GM12891 (cell line): ENCODE data around the gene GIGYF2.

ENCODE experiments used
- DNase-seq: peaks from one replicate; pipeline ENCODE4 v3.0.0; 2011; ENCODE audit warnings: low spot score; ENCODE audit not compliant: insufficient read length
- FAIRE-seq: peaks from 2 replicates; lab custom pipeline; 2011; peaks lifted over from hg19 to GRCh38; lab: Jason Lieb, UNC
- PAX5 ChIP-seq: IDR thresholded peaks from 2 replicates; pipeline ENCODE4 v1.6.1; 2011; ENCODE audit warnings: low read length, moderate library complexity, mild to moderate bottlenecking; ENCODE audit not compliant: insufficient read depth, severe bottlenecking
- POLR2A ChIP-seq: IDR thresholded peaks from 2 replicates; pipeline ENCODE4 v1.6.1; 2011; ENCODE audit warnings: low read depth, low read length, control low read depth
- POLR2AphosphoS5 ChIP-seq: IDR thresholded peaks from 2 replicates; pipeline ENCODE4 v1.6.1; 2011; ENCODE audit warnings: low read depth, low read length, control low read depth
- POU2F2 ChIP-seq: IDR thresholded peaks from 2 replicates; pipeline ENCODE4 v1.6.1; 2011; ENCODE audit warnings: low read depth, mild to moderate bottlenecking, control low read depth, low read length, moderate library complexity
- SPI1 ChIP-seq: IDR thresholded peaks from 2 replicates; pipeline ENCODE4 v1.6.1; 2011; ENCODE audit warnings: low read depth, low read length, control low read depth
- TAF1 ChIP-seq: IDR thresholded peaks from 2 replicates; pipeline ENCODE4 v1.6.1; 2011; ENCODE audit warnings: low read depth, low read length, control low read depth

Gene GIGYF2

DNA sequence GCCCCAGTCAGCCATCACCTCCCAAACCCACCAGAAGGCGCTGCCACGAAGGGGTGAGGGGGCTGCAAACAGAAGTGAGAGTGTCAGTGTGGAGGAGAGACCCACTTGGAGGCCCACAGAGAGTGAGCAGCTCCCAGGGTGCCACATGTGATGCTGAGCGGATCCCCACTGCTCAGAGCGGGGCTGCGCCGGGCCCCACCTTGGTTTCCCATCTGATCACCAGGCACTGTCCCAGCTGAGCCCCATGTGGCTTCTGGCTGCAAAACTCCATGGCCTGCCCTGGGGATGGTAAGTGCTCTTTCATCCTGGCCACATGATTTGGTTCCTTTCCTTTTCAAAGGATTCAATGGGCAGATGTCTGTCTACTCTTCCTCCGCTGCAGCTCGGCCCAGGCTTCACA is 196.7 kb downstream of the GIGYF2 start:
- DNase-seq (no peak), FAIRE-seq (no peak)
- TF ChIP-seq POLR2A = no peak
- no peak for TF ChIP-seq TAF1
- TF ChIP-seq PAX5 = no peak
- TF ChIP-seq POLR2AphosphoS5 = no peak
- TF ChIP-seq SPI1 = no peak
- TF ChIP-seq POU2F2 = no peak

DNA sequence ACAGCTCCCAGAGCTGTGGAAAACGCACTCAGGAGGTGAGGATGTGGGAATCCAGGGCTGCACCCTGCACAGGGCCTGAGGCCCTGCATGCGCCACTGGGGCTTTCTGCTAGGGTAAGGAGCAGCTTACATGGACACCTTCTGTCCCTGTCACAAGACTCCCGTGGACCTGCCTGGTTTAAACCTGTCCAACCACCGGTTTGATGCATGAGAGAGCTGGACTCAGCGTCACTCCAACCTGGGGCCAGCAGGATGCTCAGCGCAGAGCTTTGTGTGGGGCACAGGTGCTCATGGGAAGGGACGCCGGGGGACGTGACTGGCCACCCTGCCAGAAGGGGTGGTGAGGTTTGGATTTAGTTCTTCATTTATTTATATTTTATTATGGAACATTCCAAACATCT is 197.1 kb downstream of the GIGYF2 start:
- FAIRE-seq = no peak
- no peak for TF ChIP-seq POLR2AphosphoS5
- no peak for DNase-seq

DNA sequence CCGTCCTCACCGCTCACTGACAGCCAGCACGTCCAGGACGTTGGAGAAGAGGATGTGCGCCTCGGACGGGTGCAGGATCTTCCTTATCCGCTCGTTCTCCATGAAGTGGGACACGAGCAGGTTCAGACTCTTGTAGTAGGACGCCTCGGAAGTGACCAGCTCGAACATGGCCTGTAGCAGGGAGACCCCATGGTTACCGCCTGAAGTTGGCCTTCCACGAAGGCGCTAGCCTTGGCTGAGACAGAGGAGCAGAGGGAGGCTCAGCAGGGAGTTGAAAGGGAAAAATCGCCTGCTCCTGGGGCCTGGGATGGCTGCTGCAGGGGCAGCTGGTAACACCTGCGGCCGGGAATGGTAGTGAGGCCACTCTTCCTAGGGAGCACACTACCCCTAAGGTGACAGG is 197.6 kb downstream of the GIGYF2 start:
- DNase-seq (no peak), FAIRE-seq (no peak)
- TF ChIP-seq PAX5 (no peak), POLR2AphosphoS5 (no peak), POLR2A (no peak), POU2F2 (no peak), SPI1 (no peak), TAF1 (no peak)

DNA sequence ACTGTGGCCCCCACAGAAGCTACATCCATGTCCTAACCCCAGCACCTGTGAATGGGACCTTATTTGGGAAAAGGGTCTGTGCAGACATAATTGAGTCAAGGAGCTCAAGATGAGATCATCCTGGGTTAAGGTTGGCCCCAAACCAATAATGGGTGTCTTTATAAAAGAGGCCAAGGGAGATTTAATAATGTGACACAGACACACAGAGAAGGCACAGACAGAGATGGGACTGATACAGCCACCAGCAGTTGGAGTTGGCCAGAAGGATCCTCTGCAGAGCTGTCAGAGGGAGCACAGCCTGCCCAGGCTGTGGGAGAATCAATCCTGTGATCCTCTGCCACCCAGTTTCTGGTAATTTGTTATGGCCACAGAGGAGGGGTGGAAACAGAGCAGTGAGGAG is 199.0 kb downstream of the GIGYF2 start:
- TF ChIP-seq POU2F2 (no peak), PAX5 (no peak), POLR2A (no peak), SPI1 (no peak), TAF1 (no peak), POLR2AphosphoS5 (no peak)
- DNase-seq (no peak), FAIRE-seq (no peak)

DNA sequence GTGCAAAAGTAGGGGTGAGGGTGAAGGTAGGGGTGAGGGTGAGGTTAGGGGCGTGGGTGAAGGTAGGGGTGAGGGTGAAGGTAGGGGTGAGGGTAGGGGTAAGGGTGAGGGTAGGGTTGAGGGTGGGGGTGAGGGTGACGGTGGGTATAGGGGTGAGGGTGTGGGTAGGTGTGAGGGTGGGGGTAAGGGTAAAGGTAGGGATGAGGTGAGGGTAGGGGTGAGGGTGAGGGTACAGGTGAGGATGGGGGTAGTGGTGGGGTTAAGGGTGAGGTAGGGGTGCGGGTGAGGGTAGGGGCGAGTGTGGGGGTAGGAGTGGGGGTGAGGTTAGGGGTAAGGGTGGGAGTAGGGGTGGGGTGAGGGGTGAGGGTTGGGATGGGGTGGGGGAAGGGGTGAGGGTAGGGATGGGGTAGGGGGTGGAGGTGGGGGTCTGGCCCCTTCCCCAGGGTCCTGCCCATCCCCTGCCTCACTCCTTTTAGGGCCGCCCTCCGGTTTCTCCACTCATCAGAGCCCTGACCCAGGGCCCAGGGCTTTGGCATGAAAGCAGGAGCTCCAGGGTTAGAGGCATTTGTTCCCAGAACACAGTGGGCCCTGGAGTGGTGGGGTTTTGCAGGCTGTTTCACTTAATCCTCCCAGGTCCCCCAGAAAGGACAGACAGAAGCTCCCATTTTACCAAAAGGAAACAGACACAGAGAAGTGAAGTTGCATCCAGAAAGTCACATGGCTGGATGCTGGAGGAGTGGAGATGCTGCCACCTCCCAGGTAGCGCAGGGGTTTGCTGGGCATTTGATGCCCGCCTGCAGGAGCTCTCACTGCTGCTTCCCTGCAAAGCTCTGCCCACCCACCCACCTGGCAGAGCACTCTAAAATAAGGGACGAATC is 199.8 kb downstream of the GIGYF2 start:
- TF ChIP-seq POLR2A = no peak
- no peak for TF ChIP-seq SPI1
- TF ChIP-seq PAX5 = no peak
- no peak for TF ChIP-seq POLR2AphosphoS5
- DNase-seq (no peak), FAIRE-seq (no peak)

- TF ChIP-seq TAF1 = no peak
- no peak for TF ChIP-seq POLR2A
- no peak for TF ChIP-seq SPI1
- TF ChIP-seq PAX5 = no peak
- no peak for TF ChIP-seq POU2F2
- no peak for TF ChIP-seq POLR2AphosphoS5
- DNase-seq (no peak), FAIRE-seq (no peak)
These were observed 200.7 kb downstream of the GIGYF2 start for GRCh38 chr2:232897598-232898408.

GRCh38 chr2:232898592-232899543 is 201.7 kb downstream of the GIGYF2 start:
- TF ChIP-seq POU2F2 (no peak), PAX5 (no peak)
- FAIRE-seq = no peak
- DNase-seq = no peak

DNA sequence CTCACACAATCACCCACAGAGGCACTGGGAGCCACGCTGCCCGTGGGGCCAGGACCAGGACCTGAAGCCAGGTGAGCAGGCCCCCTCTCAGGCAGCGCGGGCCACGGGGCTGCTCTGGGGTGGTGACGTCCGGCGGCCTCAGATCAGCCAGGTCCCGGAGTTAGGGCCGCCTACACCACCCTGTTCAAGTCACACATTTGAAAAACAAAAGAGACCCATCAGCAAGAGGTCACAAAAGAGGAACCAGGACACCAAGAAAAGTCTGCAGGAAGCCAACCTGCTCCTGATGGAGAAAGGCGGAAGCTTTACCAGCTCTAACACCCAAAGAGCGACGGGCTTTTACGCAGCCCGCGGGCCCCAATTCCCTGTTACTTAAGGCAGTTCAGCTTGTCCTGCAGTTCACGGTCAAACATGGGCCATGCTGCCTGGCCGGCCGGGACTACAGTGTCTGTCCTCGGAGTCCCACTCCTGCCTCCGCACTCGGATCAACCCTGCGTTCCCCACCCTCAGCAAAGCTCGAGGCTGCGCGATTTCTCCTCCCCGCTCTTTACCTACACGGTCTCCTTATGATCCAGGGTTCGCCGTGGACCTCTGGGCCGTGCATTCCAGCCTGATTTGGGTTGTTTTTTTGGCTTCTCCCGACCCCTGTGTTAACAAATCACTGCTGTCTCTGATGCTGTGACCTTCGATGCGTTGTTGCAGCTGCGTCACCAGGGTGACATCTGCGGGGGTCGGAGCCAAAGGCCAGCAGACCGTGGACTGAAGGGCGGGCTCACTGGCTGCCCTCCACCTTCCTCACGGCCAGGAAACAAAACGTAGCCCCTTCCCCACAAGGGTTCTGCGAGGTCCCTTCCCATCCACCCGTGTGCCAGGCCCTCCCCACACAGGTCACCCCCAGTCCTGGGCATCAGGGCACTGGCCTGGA is 203.9 kb downstream of the GIGYF2 start:
- TF ChIP-seq POU2F2 (no peak), SPI1 (no peak), PAX5 (no peak), POLR2AphosphoS5 (no peak), POLR2A (no peak), TAF1 (no peak)
- FAIRE-seq = no peak
- peak; percentile 11 for DNase-seq
